ENCODE measurements around the gene ENO2.
A peak's percentile ranks its signal among the peaks of the same experiment; 100 is the strongest.

Gene ENO2

GRCh38 chr12:6912164-6912935, 2.0 kb upstream of the ENO2 start:
- Histone ChIP-seq H3K36me3 (ENCODE audit: insufficient read depth, low read length) (no peaks in the 10 kb centered on the region), H3K27me3 (ENCODE audit: insufficient read depth, low read length) (no peaks in the 10 kb centered on the region), H3K4me1 (ENCODE audit: insufficient read depth, low read length) (peaks cover 13% of the 10 kb centered on the region), H3K4me3 (ENCODE audit: low read length) (no peak overlapping the region), H3K9me3 (ENCODE audit: low read length) (no peaks in the 10 kb centered on the region), H2AFZ (ENCODE audit: low read depth, low read length) (no peak overlapping the region)

GRCh38 chr12:6914947-6915788, 788 bp downstream of the ENO2 start:
- H3K4me1 ChIP-seq (ENCODE audit: insufficient read depth, low read length) = peaks cover 13% of the 10 kb centered on the region
- peak overlapping the region; percentile 59 for H3K4me3 ChIP-seq (ENCODE audit: low read length)
- H3K9me3 ChIP-seq (ENCODE audit: low read length) = no peaks in the 10 kb centered on the region
- peaks cover 5% of the 10 kb centered on the region for H3K36me3 ChIP-seq (ENCODE audit: insufficient read depth, low read length)
- H2AFZ ChIP-seq (ENCODE audit: low read depth, low read length) = peak overlapping the region; percentile 80
- no peaks in the 10 kb centered on the region for H3K27me3 ChIP-seq (ENCODE audit: insufficient read depth, low read length)

GRCh38 chr12:6915789-6916285, 1.5 kb downstream of the ENO2 start:
- peaks cover 6% of the 10 kb centered on the region for H3K36me3 ChIP-seq (ENCODE audit: insufficient read depth, low read length)
- no peaks in the 10 kb centered on the region for H3K9me3 ChIP-seq (ENCODE audit: low read length)
- H3K27me3 ChIP-seq (ENCODE audit: insufficient read depth, low read length) = no peaks in the 10 kb centered on the region
- H3K4me1 ChIP-seq (ENCODE audit: insufficient read depth, low read length) = peaks cover 13% of the 10 kb centered on the region
- no peak overlapping the region for H2AFZ ChIP-seq (ENCODE audit: low read depth, low read length)
- no peak overlapping the region for H3K4me3 ChIP-seq (ENCODE audit: low read length)

GRCh38 chr12:6916426-6917200, 2.2 kb downstream of the ENO2 start:
- peaks cover 10% of the 10 kb centered on the region for H3K36me3 ChIP-seq (ENCODE audit: insufficient read depth, low read length)
- no peaks in the 10 kb centered on the region for H3K9me3 ChIP-seq (ENCODE audit: low read length)
- no peak overlapping the region for H2AFZ ChIP-seq (ENCODE audit: low read depth, low read length)
- H3K4me1 ChIP-seq (ENCODE audit: insufficient read depth, low read length) = peaks cover 13% of the 10 kb centered on the region
- H3K27me3 ChIP-seq (ENCODE audit: insufficient read depth, low read length) = no peaks in the 10 kb centered on the region
- H3K4me3 ChIP-seq (ENCODE audit: low read length) = no peak overlapping the region

GRCh38 chr12:6917491-6918231, 3.3 kb downstream of the ENO2 start:
- Histone ChIP-seq H3K27me3 (ENCODE audit: insufficient read depth, low read length) (no peaks in the 10 kb centered on the region), H3K9me3 (ENCODE audit: low read length) (no peaks in the 10 kb centered on the region), H2AFZ (ENCODE audit: low read depth, low read length) (no peak overlapping the region), H3K36me3 (ENCODE audit: insufficient read depth, low read length) (peaks cover 10% of the 10 kb centered on the region), H3K4me3 (ENCODE audit: low read length) (no peak overlapping the region), H3K4me1 (ENCODE audit: insufficient read depth, low read length) (peaks cover 14% of the 10 kb centered on the region)

- H3K9me3 ChIP-seq (ENCODE audit: low read length) = no peaks in the 10 kb centered on the region
- H3K4me1 ChIP-seq (ENCODE audit: insufficient read depth, low read length) = peaks cover 27% of the 10 kb centered on the region
- peaks cover 10% of the 10 kb centered on the region for H3K36me3 ChIP-seq (ENCODE audit: insufficient read depth, low read length)
- H3K27me3 ChIP-seq (ENCODE audit: insufficient read depth, low read length) = no peaks in the 10 kb centered on the region
- no peak overlapping the region for H3K4me3 ChIP-seq (ENCODE audit: low read length)
- H2AFZ ChIP-seq (ENCODE audit: low read depth, low read length) = no peak overlapping the region
Measured at GRCh38 chr12:6919588-6919987, 5.2 kb downstream of the ENO2 start.

- H2AFZ ChIP-seq (ENCODE audit: low read depth, low read length) = no peak overlapping the region
- H3K9me3 ChIP-seq (ENCODE audit: low read length) = no peaks in the 10 kb centered on the region
- peaks cover 37% of the 10 kb centered on the region for H3K4me1 ChIP-seq (ENCODE audit: insufficient read depth, low read length)
- H3K27me3 ChIP-seq (ENCODE audit: insufficient read depth, low read length) = no peaks in the 10 kb centered on the region
- peaks cover 10% of the 10 kb centered on the region for H3K36me3 ChIP-seq (ENCODE audit: insufficient read depth, low read length)
- no peak overlapping the region for H3K4me3 ChIP-seq (ENCODE audit: low read length)
Measured at GRCh38 chr12:6921539-6921938, 7.2 kb downstream of the ENO2 start.

- no peak overlapping the region for H2AFZ ChIP-seq (ENCODE audit: low read depth, low read length)
- H3K4me3 ChIP-seq (ENCODE audit: low read length) = no peak overlapping the region
- peaks cover 45% of the 10 kb centered on the region for H3K4me1 ChIP-seq (ENCODE audit: insufficient read depth, low read length)
- H3K9me3 ChIP-seq (ENCODE audit: low read length) = no peaks in the 10 kb centered on the region
- no peaks in the 10 kb centered on the region for H3K27me3 ChIP-seq (ENCODE audit: insufficient read depth, low read length)
- peaks cover 10% of the 10 kb centered on the region for H3K36me3 ChIP-seq (ENCODE audit: insufficient read depth, low read length)
Measured at GRCh38 chr12:6921996-6922946, 7.9 kb downstream of the ENO2 start.

GRCh38 chr12:6923003-6923732, 8.8 kb downstream of the ENO2 start:
- Histone ChIP-seq H3K4me1 (ENCODE audit: insufficient read depth, low read length) (peaks cover 45% of the 10 kb centered on the region), H2AFZ (ENCODE audit: low read depth, low read length) (no peak overlapping the region), H3K4me3 (ENCODE audit: low read length) (no peak overlapping the region), H3K36me3 (ENCODE audit: insufficient read depth, low read length) (peaks cover 10% of the 10 kb centered on the region), H3K27me3 (ENCODE audit: insufficient read depth, low read length) (no peaks in the 10 kb centered on the region), H3K9me3 (ENCODE audit: low read length) (no peaks in the 10 kb centered on the region)

GRCh38 chr12:6923851-6924250, 9.5 kb downstream of the ENO2 start:
- Histone ChIP-seq H3K36me3 (ENCODE audit: insufficient read depth, low read length) (peaks cover 10% of the 10 kb centered on the region), H3K27me3 (ENCODE audit: insufficient read depth, low read length) (no peaks in the 10 kb centered on the region), H3K9me3 (ENCODE audit: low read length) (no peaks in the 10 kb centered on the region), H2AFZ (ENCODE audit: low read depth, low read length) (no peak overlapping the region), H3K4me3 (ENCODE audit: low read length) (no peak overlapping the region), H3K4me1 (ENCODE audit: insufficient read depth, low read length) (peaks cover 45% of the 10 kb centered on the region)

- H2AFZ ChIP-seq (ENCODE audit: low read depth, low read length) = no peak overlapping the region
- peak overlapping the region; percentile 42 for H3K4me3 ChIP-seq (ENCODE audit: low read length)
- H3K4me1 ChIP-seq (ENCODE audit: insufficient read depth, low read length) = peaks cover 57% of the 10 kb centered on the region
- no peaks in the 10 kb centered on the region for H3K27me3 ChIP-seq (ENCODE audit: insufficient read depth, low read length)
- H3K36me3 ChIP-seq (ENCODE audit: insufficient read depth, low read length) = peaks cover 6% of the 10 kb centered on the region
- H3K9me3 ChIP-seq (ENCODE audit: low read length) = no peaks in the 10 kb centered on the region
Measured at GRCh38 chr12:6925239-6925539, 10.8 kb downstream of the ENO2 start.

Measured in neuron (in vitro differentiated cells).